ENCODE data around the gene MUC2.

GRCh38 chr11:1069740-1070139 lies 4.9 kb upstream of the MUC2 start:
- no peak for TF ChIP-seq CTCF (conservative IDR thresholded peaks at IDR 0.05)
- no peak for TF ChIP-seq ZFX (IDR thresholded peaks at IDR 0.05)

Measured in C4-2B (cell line).